Brain microvascular endothelial cell (primary cell): Measurements from ENCODE around the gene NXN.

ENCODE experiments used
- DNase-seq: peaks from one replicate; pipeline ENCODE4 v3.0.0-alpha.2; 2020
- H3K27ac ChIP-seq: fragments of 250-450 bp; sonication (Bioruptor Pico); 2 replicates; pipeline ENCODE4 v1.5.1; 2020; ENCODE audit warnings: mild to moderate bottlenecking, moderate library complexity
- H3K27me3 ChIP-seq: fragments of 250-450 bp; sonication (Bioruptor Pico); replicated peaks from 2 replicates; pipeline ENCODE4 v1.5.1; 2020; ENCODE audit warnings: mild to moderate bottlenecking
- H3K36me3 ChIP-seq: fragments of 250-450 bp; sonication (Bioruptor Pico); replicated peaks from 2 replicates; pipeline ENCODE4 v1.5.1; 2020; ENCODE audit warnings: mild to moderate bottlenecking
- H3K4me3 ChIP-seq: 2 replicates; pipeline ENCODE4 v1.5.1; 2011; ENCODE audit warnings: low read depth, mild to moderate bottlenecking, control low read depth, low read length, moderate library complexity
- in situ Hi-C: cut with HindIII; loops from 2 replicates; pipeline ENCODE4 v1.10.0; 2017; ENCODE audit warnings: low sequenced_read_pairs, low pct_ligation_motif_present
- TF ChIP-seq, protein P1 (sequence below): IDR thresholded peaks from 2 replicates; pipeline ENCODE4 v1.5.1; 2011; ENCODE audit warnings: low read depth, mild to moderate bottlenecking, moderate library complexity, low read length, control low read depth, inconsistent platforms; ENCODE audit errors: missing control alignments

The NXN gene

DNA sequence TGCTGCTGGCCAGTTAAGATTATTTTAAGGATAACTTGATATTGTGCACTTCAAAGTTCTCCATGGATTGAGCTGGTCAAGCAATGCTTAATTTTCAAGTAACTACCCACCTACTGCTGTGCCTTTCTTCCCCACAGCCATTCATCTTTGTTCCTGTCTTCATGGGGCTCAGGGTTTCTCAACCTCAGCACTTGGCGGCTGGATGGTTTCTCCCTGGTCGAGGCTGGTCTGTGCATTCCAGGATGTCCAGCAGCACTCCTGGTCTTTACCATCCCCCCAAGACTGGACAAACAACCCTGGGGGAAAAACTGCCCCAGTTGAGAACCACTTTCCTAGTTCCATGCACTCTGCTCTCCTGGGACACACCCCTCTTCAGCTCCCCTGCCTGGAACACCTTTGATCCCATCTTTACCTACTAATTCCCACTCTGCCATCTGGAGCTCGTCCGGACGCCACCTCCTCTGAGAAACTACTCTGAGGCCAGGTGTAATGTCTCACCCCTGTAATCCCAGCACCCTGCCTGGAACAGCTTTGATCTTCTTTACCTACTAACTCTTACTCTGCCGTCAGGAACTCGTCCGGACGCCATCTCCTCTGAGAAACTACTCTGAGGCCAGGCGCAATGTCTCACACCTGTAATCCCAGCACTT is 81.5 kb downstream of the NXN start:
- Histone ChIP-seq H3K4me3 (no peak overlapping the region), H3K27ac (no peak overlapping the region), H3K27me3 (no peaks in the 10 kb centered on the region), H3K36me3 (no peaks in the 10 kb centered on the region)
- no peak for DNase-seq
- TF ChIP-seq, protein P1, sequence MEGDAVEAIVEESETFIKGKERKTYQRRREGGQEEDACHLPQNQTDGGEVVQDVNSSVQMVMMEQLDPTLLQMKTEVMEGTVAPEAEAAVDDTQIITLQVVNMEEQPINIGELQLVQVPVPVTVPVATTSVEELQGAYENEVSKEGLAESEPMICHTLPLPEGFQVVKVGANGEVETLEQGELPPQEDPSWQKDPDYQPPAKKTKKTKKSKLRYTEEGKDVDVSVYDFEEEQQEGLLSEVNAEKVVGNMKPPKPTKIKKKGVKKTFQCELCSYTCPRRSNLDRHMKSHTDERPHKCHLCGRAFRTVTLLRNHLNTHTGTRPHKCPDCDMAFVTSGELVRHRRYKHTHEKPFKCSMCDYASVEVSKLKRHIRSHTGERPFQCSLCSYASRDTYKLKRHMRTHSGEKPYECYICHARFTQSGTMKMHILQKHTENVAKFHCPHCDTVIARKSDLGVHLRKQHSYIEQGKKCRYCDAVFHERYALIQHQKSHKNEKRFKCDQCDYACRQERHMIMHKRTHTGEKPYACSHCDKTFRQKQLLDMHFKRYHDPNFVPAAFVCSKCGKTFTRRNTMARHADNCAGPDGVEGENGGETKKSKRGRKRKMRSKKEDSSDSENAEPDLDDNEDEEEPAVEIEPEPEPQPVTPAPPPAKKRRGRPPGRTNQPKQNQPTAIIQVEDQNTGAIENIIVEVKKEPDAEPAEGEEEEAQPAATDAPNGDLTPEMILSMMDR, result no peak
- in situ Hi-C loops, result no loop called here

DNA sequence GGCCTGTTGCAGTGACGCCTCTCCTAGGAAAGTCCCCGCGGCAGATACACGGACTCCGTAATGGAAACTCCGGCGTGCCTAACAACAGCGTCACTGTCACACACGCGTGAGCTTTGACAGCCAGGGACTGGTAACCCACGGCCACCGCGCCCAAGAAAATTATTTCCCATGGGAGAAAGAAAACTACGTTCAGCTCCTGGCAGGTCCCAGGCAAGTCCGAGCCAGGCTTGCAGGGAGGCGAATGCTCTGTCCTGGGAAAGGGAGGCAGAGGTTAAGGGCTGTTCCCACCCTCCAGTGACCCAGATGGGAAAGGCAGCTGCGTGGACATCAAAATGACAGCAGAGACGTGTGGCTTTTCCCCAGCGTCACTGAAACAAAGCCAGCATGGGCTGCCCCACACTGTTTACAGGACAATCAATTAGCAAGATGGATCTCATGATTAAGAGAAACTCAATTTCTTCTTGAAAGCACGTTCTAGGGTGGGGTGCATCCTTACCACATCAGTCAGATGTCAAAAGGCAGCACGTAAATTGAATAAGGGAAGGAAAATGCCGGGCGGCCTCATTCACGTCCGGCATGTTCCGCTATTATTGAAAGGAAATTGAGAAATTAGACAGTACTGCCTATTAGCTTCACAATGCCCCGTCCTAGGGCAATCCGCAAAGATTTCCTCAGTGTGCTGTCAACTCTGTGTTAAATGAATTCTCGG is 82.5 kb downstream of the NXN start:
- no peak overlapping the region for H3K4me3 ChIP-seq
- TF ChIP-seq, protein P1, result no peak
- in situ Hi-C loops, result no loop called here
- DNase-seq, result no peak
- no peak overlapping the region for H3K27ac ChIP-seq
- H3K36me3 ChIP-seq, result no peaks in the 10 kb centered on the region
- H3K27me3 ChIP-seq, result no peaks in the 10 kb centered on the region

DNA sequence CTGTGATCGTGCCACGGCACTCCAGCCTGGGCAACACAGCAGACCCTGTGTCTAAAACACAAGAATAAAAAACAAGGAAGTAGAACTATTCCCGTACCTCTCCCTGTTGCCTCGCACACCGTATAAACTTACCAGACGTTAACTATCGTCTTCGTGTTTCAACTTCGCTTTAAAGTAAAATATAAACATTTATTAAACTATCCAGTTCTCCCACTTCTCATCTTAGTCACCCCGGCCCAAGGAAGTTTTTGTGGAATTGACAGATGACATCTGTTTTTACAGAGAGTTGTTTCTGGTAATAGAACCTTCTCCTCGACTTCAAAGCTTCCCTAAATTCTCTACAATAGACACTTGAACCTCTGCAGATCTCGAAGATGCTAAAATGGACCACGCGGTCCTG is 83.1 kb downstream of the NXN start:
- DNase-seq, result no peak
- H3K27ac ChIP-seq, result no peak overlapping the region
- H3K4me3 ChIP-seq, result no peak overlapping the region
- in situ Hi-C loops, result no loop called here
- TF ChIP-seq, protein P1, result no peak
- no peaks in the 10 kb centered on the region for H3K36me3 ChIP-seq
- no peaks in the 10 kb centered on the region for H3K27me3 ChIP-seq

DNA sequence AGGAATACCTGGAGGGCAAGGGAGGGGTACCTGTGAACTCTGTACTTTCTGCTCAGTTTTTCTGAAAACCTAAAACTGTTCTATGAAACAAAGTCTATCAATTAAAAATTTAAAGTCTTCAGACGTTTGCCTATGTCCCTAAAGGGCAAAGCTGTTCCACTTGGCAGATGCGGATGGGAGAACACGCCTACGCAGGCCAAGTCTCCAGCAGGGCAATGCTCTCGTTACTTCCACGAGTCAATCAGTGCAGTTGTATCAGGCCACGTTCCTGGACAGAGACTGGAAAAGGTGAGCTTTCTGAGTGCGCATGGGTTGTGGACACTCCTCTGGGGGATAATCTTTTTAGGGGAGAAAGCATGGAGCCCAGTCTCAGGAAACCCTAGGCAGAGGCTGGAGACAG is 86.6 kb downstream of the NXN start:
- no peaks in the 10 kb centered on the region for H3K36me3 ChIP-seq
- H3K27ac ChIP-seq, result no peak overlapping the region

DNA sequence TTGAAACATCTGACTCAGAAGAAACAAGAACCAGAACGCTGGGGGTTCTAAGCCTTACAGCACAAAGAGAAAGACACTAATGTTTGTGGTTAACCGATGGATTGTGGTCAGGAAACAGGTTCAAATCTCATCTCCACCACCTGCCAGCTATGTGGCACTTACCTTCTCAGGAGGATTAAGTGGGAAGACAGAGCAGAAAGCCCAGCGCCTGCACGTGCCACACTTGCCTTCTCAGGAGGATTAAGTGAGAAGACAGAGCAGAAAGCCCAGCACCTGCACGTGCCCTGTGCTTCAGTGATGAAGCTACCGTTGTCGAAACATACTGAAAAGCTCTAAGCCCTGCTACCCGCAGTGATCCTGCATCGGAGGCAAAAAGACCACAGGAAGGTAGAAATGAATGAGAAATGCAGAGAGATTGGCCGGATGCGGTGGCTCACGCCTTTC is 90.6 kb downstream of the NXN start:
- no peak for DNase-seq
- Histone ChIP-seq H3K4me3 (no peak overlapping the region), H3K27me3 (no peaks in the 10 kb centered on the region), H3K27ac (no peak overlapping the region), H3K36me3 (no peaks in the 10 kb centered on the region)
- in situ Hi-C loops, result no loop called here
- TF ChIP-seq, protein P1, result no peak

More for the DNA sequence above, 86.6 kb downstream of the NXN start:
- in situ Hi-C loops, result no loop called here
- H3K4me3 ChIP-seq, result no peak overlapping the region
- H3K27me3 ChIP-seq, result no peaks in the 10 kb centered on the region
- no peak for DNase-seq
- TF ChIP-seq, protein P1, result no peak
